ENCODE data around the gene ATF6B. TPM values are rescaled to one million over a fixed set of nuclear protein-coding genes. Genes with fewer than 3 reads are reported as not detected.

Gene ATF6B
- total and polyA plus RNA-seq, 2 of the 13 experiments (the other 11 are each of a cell fraction or from before 2014, with no cell fraction given): 18.1 to 44.0 TPM

DNA sequence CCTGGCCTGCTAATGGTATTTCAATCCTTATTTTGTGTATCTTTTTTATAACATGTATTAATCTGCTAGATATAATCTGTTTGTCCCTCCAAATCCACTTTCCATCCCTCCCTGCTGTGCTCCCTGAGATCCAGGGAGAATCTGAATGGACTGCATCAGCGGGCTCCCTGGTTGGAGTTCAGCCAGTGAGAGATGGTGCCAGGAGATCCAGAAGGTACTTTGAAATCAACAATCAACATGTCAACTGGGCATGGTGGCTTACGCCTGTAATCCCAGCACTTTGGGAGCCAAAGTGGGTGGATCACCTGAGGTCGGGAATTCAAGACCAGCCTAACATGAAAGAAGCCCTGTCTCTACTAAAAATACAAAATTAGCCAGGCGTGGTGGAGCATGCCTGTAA is 4.4 kb downstream of the ATF6B start:
- Histone ChIP-seq H3K4me1 (ENCODE audit: insufficient read depth, low read length) (peaks cover 31% of the 10 kb centered on the region), H3K4me2 (ENCODE audit: low read depth, low read length) (no peak overlapping the region), H3K9ac (ENCODE audit: insufficient read depth, low read depth, low read length) (no peak overlapping the region), H3K27me3 (ENCODE audit: control insufficient read depth in 1 of 2, insufficient read depth in 2 of 2, low read length in 2 of 2) (no peaks in the 10 kb centered on the region; a peak in 1 of 5 replicates), H3K9me3 (ENCODE audit: low read length) (no peaks in the 10 kb centered on the region), H3K79me2 (ENCODE audit: insufficient read depth, low read length) (peaks cover 16% of the 10 kb centered on the region), H4K20me1 (ENCODE audit: insufficient read depth, low read length) (no peaks in the 10 kb centered on the region), H3K36me3 (replicated peaks in 1 of 2; ENCODE audit: control insufficient read depth in 1 of 2, insufficient read depth in 2 of 2, low read length in 2 of 2) (peaks cover 6 to 45% of the 10 kb centered on the region in 2 experiments; a peak in 4 of 5 replicates), H3K4me3 (replicated peaks in 1 of 3; ENCODE audit: insufficient read depth in 1 of 3, low read depth in 2 of 3, low read length in 3 of 3) (no peak overlapping the region), H3K27ac (ENCODE audit: extremely low read length, insufficient read depth, low read length) (no peak overlapping the region), H2AFZ (ENCODE audit: low read length) (no peak overlapping the region)
- no peak for ATAC-seq
- DNase-seq (ENCODE audit: low spot score): no peak
- no TSS peak for BruUV-seq (replicated peaks)
- ChIA-PET CTCF (ENCODE audit: low intra/inter-chr PET ratio, low total read pairs) (no interaction called here), POLR2A (no interaction called here)
- no peak for TF ChIP-seq ZNF451 (CRISPR knock-in tag; IDR thresholded peaks at IDR 0.05)
- TF ChIP-seq TAF15 (IDR thresholded peaks at IDR 0.05; ENCODE audit: low read depth, low read length, poor library complexity, severe bottlenecking): no peak
- WGBS (ENCODE audit: low lambda C conversion rate): 98% methylated on average over 4 of the region's 4 CpGs
- intact Hi-C loops (cut with micrococcal nuclease; ENCODE audit: unreplicated experiment) (no loop called here), in situ Hi-C loops (cut with HindIII; ENCODE audit: extremely low pct_ligation_motif_present, low pct_unique_long_range_greater_than_20kb) (no loop called here)
- FAIRE-seq: no peak

- H3K9ac ChIP-seq (ENCODE audit: insufficient read depth, low read depth, low read length): no peak overlapping the region
- CTCF ChIA-PET (ENCODE audit: low intra/inter-chr PET ratio, low total read pairs): interaction anchor here (3.2 kb wide), 1 partner anchor 34 kb away, joined by 97 read pairs; the partner anchor contains the start of gene PPT2
- H3K4me2 ChIP-seq (ENCODE audit: low read depth, low read length): no peak overlapping the region
- peaks cover 17 to 65% of the 10 kb centered on the region in 2 experiments for H3K36me3 ChIP-seq (replicated peaks in 1 of 2; ENCODE audit: control insufficient read depth in 1 of 2, insufficient read depth in 2 of 2, low read length in 2 of 2)
- WGBS (ENCODE audit: low lambda C conversion rate): 97% methylated on average over 12 of the region's 12 CpGs
- no peak overlapping the region for H2AFZ ChIP-seq (ENCODE audit: low read length)
- H3K27ac ChIP-seq (ENCODE audit: extremely low read length, insufficient read depth, low read length): no peak overlapping the region
- H3K4me1 ChIP-seq (ENCODE audit: insufficient read depth, low read length): peaks cover 15% of the 10 kb centered on the region
- H3K4me3 ChIP-seq (replicated peaks in 1 of 3; ENCODE audit: insufficient read depth in 1 of 3, low read depth in 2 of 3, low read length in 3 of 3): no peak overlapping the region
- no peaks in the 10 kb centered on the region for H4K20me1 ChIP-seq (ENCODE audit: insufficient read depth, low read length)
- POLR2A ChIA-PET: interaction anchor here (2.8 kb wide), 1 partner anchor 8 kb away, joined by 34 read pairs; the partner anchor contains the start of genes ATF6B and FKBPL
- DNase-seq (ENCODE audit: low spot score) (no peak), FAIRE-seq (no peak), ATAC-seq (no peak)
- no peaks in the 10 kb centered on the region for H3K79me2 ChIP-seq (ENCODE audit: insufficient read depth, low read length)
- no peaks in the 10 kb centered on the region for H3K9me3 ChIP-seq (ENCODE audit: low read length)
- BruUV-seq (replicated peaks): no TSS peak
- intact Hi-C loops (cut with micrococcal nuclease; ENCODE audit: unreplicated experiment): no loop called here
- in situ Hi-C loops (cut with HindIII; ENCODE audit: extremely low pct_ligation_motif_present, low pct_unique_long_range_greater_than_20kb): no loop called here
- H3K27me3 ChIP-seq (ENCODE audit: control insufficient read depth in 1 of 2, insufficient read depth in 2 of 2, low read length in 2 of 2): no peaks in the 10 kb centered on the region
- TF ChIP-seq CREB1 (IDR thresholded peaks at IDR 0.05): no peak
- TF ChIP-seq CREB1 (CRISPR knock-in tag; IDR thresholded peaks at IDR 0.05): no peak
- no peak for TF ChIP-seq SRSF4 (IDR thresholded peaks at IDR 0.05; ENCODE audit: low read depth, low read length, poor library complexity, severe bottlenecking)
- no peak for TF ChIP-seq HMG20B (CRISPR knock-in tag; conservative IDR thresholded peaks at IDR 0.05)
- no peak for TF ChIP-seq MYC (CRISPR knock-in tag; IDR thresholded peaks at IDR 0.05; ENCODE audit: borderline replicate concordance)
- no peak for TF ChIP-seq TBX3 (IDR thresholded peaks at IDR 0.05; ENCODE audit: borderline replicate concordance)
- TF ChIP-seq ZC3H4 (CRISPR knock-in tag; IDR thresholded peaks at IDR 0.05; ENCODE audit: borderline replicate concordance): no peak
- TF ChIP-seq ARNTL (CRISPR knock-in tag; IDR thresholded peaks at IDR 0.05): no peak
- no peak for TF ChIP-seq GATAD1 (CRISPR knock-in tag; IDR thresholded peaks at IDR 0.05)
- no peak for TF ChIP-seq SKI (IDR thresholded peaks at IDR 0.05; ENCODE audit: partially characterized antibody)
- TF ChIP-seq ATM (IDR thresholded peaks at IDR 0.05; ENCODE audit: borderline replicate concordance): no peak
- TF ChIP-seq ATF6 (CRISPR knock-in tag; conservative IDR thresholded peaks at IDR 0.05): no peak
- TF ChIP-seq, protein P1, sequence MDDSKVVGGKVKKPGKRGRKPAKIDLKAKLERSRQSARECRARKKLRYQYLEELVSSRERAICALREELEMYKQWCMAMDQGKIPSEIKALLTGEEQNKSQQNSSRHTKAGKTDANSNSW (CRISPR knock-in tag; IDR thresholded peaks at IDR 0.05; ENCODE audit: borderline replicate concordance): no peak
- TF ChIP-seq NCOA2 (CRISPR knock-in tag; IDR thresholded peaks at IDR 0.05): no peak
- no peak for TF ChIP-seq ATF1 (CRISPR knock-in tag; IDR thresholded peaks at IDR 0.05)
- TF ChIP-seq ZBTB3 (CRISPR knock-in tag; IDR thresholded peaks at IDR 0.05; ENCODE audit: borderline replicate concordance, low read depth): no peak
- no peak for TF ChIP-seq ZNF138 (CRISPR knock-in tag; IDR thresholded peaks at IDR 0.05; ENCODE audit: low read depth)
Measured at GRCh38 chr6:32120573-32121059, 7.4 kb downstream of the ATF6B start.

Measured in HepG2 (cell line).